HepG2 (cell line): Measurements from ENCODE around the gene AAMP. TPM values are rescaled to one million over a fixed set of nuclear protein-coding genes. Genes with fewer than 3 reads are reported as not detected.

ENCODE experiments used
- EEA1 ChIP-seq: sonication (generic); formaldehyde crosslinking; IDR thresholded peaks from 2 replicates; pipeline ENCODE4 v1.5.1; 2020; ENCODE audit warnings: mild to moderate bottlenecking, missing genetic modification reagents, borderline replicate concordance
- FOXK2 ChIP-seq: fragments of 450-650 bp; IDR thresholded peaks from 2 replicates; pipeline ENCODE4 v1.6.1; 2016
- LRRFIP1 ChIP-seq: sonication (generic); formaldehyde crosslinking; conservative IDR thresholded peaks from 2 replicates; pipeline ENCODE4 v1.4.0; 2020; ENCODE audit warnings: missing genetic modification reagents
- ZNF740 ChIP-seq: sonication (generic); formaldehyde crosslinking; IDR thresholded peaks from 2 replicates; pipeline ENCODE4 v1.4.0; 2020; ENCODE audit warnings: missing genetic modification reagents
- ZUFSP ChIP-seq: sonication (generic); formaldehyde crosslinking; IDR thresholded peaks from 2 replicates; pipeline ENCODE4 v1.9.0; 2021; ENCODE audit warnings: missing genetic modification reagents, mild to moderate bottlenecking, borderline replicate concordance
- polyA plus RNA-seq, 8 experiments: library from polyadenylated mRNA; depleted of rRNA in 3 of 8; stranded (reverse) in 7 of 8; unstranded in 1 of 8; fragments of >200 nt; fragmentation: Illumina TruSeq in 4 of 8; extraction: Trizol in 4 of 8; gene quantifications; 2 replicates each; pipeline versions ENCODE4 v1.2.1 to v1.2.3, GENCODE V29; 2011 to 2016; ENCODE audit warnings: low read depth in 4 of 8, missing spikeins in 1 of 8, mixed read lengths in 1 of 8; ENCODE audit not compliant: insufficient read depth in 1 of 8
- total RNA-seq, 5 experiments: library from RNA; depleted of rRNA; stranded (reverse); fragments of >200 nt; fragmentation: Illumina TruSeq; extraction: Trizol; gene quantifications; 2 replicates each; pipeline ENCODE4 v1.2.3, GENCODE V29; 2016; ENCODE audit warnings: low read depth in 1 of 5
- TF ChIP-seq, protein P1 (sequence below): sonication (generic); formaldehyde crosslinking; IDR thresholded peaks from 2 replicates; pipeline ENCODE4 v1.4.0; 2020; ENCODE audit warnings: mild to moderate bottlenecking, missing genetic modification reagents, borderline replicate concordance
- TF ChIP-seq, protein P2 (sequence below): sonication (generic); formaldehyde crosslinking; IDR thresholded peaks from 2 replicates; pipeline ENCODE4 v1.4.0; 2020; ENCODE audit warnings: missing genetic modification reagents, borderline replicate concordance

AAMP gene
- total and polyA plus RNA-seq, 2 of the 13 experiments (the other 11 are each of a cell fraction or from before 2014, with no cell fraction given): 110 to 186 TPM

DNA sequence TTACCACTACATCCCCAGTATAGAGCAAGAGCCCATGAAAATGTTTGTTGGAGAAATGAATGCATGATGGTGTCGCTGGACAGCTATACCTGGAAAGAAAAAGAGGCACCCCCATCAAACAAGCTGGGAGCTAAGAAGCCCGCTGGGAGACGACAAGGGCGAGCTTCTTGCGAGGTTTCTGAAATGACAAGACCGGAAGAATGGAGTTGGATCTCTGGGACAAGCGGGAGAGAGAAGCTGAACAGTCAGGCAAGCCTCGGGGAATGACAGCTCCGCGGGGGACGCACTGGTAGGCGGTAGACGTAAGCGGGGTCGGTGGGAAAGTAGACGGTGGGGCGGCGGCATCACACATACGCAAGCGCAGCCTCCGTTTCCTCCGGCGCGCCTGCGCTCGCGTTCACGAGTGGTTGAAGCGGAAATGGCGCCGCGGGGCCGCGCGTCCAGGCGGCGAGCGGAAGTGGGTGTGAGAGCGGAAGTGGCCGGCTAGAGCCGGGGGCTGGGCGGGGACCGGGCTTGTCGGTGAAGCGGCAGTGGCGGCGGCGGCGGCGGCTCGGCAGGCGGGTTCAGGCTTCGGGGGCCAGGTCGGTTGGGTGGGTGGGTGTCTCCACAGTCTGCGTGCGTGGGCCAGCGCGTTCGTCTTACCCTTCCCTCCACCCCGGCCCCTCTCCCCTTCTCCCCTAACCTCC is 53.1 kb downstream of the AAMP start, which contains the start of gene ARPC2 (continued):
- TF ChIP-seq, protein P1, sequence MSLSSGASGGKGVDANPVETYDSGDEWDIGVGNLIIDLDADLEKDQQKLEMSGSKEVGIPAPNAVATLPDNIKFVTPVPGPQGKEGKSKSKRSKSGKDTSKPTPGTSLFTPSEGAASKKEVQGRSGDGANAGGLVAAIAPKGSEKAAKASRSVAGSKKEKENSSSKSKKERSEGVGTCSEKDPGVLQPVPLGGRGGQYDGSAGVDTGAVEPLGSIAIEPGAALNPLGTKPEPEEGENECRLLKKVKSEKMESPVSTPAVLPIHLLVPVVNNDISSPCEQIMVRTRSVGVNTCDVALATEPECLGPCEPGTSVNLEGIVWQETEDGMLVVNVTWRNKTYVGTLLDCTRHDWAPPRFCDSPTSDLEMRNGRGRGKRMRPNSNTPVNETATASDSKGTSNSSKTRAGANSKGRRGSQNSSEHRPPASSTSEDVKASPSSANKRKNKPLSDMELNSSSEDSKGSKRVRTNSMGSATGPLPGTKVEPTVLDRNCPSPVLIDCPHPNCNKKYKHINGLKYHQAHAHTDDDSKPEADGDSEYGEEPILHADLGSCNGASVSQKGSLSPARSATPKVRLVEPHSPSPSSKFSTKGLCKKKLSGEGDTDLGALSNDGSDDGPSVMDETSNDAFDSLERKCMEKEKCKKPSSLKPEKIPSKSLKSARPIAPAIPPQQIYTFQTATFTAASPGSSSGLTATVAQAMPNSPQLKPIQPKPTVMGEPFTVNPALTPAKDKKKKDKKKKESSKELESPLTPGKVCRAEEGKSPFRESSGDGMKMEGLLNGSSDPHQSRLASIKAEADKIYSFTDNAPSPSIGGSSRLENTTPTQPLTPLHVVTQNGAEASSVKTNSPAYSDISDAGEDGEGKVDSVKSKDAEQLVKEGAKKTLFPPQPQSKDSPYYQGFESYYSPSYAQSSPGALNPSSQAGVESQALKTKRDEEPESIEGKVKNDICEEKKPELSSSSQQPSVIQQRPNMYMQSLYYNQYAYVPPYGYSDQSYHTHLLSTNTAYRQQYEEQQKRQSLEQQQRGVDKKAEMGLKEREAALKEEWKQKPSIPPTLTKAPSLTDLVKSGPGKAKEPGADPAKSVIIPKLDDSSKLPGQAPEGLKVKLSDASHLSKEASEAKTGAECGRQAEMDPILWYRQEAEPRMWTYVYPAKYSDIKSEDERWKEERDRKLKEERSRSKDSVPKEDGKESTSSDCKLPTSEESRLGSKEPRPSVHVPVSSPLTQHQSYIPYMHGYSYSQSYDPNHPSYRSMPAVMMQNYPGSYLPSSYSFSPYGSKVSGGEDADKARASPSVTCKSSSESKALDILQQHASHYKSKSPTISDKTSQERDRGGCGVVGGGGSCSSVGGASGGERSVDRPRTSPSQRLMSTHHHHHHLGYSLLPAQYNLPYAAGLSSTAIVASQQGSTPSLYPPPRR (CRISPR knock-in tag): no peak; the same call in 1 of the 2 replicates
- TF ChIP-seq ZNF740 (CRISPR knock-in tag): peak; percentile 80
- no peak for TF ChIP-seq EEA1 (CRISPR knock-in tag)
- no peak for TF ChIP-seq LRRFIP1
- no peak for TF ChIP-seq FOXK2
- TF ChIP-seq, protein P2, sequence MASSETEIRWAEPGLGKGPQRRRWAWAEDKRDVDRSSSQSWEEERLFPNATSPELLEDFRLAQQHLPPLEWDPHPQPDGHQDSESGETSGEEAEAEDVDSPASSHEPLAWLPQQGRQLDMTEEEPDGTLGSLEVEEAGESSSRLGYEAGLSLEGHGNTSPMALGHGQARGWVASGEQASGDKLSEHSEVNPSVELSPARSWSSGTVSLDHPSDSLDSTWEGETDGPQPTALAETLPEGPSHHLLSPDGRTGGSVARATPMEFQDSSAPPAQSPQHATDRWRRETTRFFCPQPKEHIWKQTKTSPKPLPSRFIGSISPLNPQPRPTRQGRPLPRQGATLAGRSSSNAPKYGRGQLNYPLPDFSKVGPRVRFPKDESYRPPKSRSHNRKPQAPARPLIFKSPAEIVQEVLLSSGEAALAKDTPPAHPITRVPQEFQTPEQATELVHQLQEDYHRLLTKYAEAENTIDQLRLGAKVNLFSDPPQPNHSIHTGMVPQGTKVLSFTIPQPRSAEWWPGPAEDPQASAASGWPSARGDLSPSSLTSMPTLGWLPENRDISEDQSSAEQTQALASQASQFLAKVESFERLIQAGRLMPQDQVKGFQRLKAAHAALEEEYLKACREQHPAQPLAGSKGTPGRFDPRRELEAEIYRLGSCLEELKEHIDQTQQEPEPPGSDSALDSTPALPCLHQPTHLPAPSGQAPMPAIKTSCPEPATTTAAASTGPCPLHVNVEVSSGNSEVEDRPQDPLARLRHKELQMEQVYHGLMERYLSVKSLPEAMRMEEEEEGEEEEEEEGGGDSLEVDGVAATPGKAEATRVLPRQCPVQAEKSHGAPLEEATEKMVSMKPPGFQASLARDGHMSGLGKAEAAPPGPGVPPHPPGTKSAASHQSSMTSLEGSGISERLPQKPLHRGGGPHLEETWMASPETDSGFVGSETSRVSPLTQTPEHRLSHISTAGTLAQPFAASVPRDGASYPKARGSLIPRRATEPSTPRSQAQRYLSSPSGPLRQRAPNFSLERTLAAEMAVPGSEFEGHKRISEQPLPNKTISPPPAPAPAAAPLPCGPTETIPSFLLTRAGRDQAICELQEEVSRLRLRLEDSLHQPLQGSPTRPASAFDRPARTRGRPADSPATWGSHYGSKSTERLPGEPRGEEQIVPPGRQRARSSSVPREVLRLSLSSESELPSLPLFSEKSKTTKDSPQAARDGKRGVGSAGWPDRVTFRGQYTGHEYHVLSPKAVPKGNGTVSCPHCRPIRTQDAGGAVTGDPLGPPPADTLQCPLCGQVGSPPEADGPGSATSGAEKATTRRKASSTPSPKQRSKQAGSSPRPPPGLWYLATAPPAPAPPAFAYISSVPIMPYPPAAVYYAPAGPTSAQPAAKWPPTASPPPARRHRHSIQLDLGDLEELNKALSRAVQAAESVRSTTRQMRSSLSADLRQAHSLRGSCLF: no peak
- no peak for TF ChIP-seq ZUFSP
